HG03558 (cell line): Measurements from ENCODE around the gene ASPM.
A peak's percentile ranks its signal among the peaks of the same experiment; 100 is the strongest.

Experiments
- ATAC-seq: cut with Tn5 transposase; IDR thresholded peaks from one replicate; pipeline ENCODE4 v1.9.1; 2021; ENCODE audit warnings: moderate number of reproducible peaks; ENCODE audit not compliant: unreplicated experiment; ENCODE audit errors: extremely low read depth

Gene ASPM

GRCh38 chr1:197146101-197147095 lies at the start of gene ASPM:
ASPM (minus strand) TSS chr1:197146669; CDS start chr1:197146437, 232 bp downstream.
- ATAC-seq: peak; percentile 98

GRCh38 chr1:197195100-197195499 lies 48.6 kb upstream of the ASPM start:
- ATAC-seq: no peak

GRCh38 chr1:197184190-197184589 lies 37.7 kb upstream of the ASPM start:
- ATAC-seq: no peak

- ATAC-seq: no peak
Measured at GRCh38 chr1:197183195-197183748, 36.8 kb upstream of the ASPM start.

- no peak for ATAC-seq
Measured at GRCh38 chr1:197182716-197183115, 36.2 kb upstream of the ASPM start.

GRCh38 chr1:197181982-197182381 lies 35.5 kb upstream of the ASPM start:
- ATAC-seq: peak; percentile 33

- peak; percentile 36 for ATAC-seq
Measured at GRCh38 chr1:197180252-197180878, 33.9 kb upstream of the ASPM start.

GRCh38 chr1:197178998-197179397 lies 32.5 kb upstream of the ASPM start:
- peak; percentile 66 for ATAC-seq

- no peak for ATAC-seq
Measured at GRCh38 chr1:197174818-197175217, 28.3 kb upstream of the ASPM start.

- ATAC-seq: no peak
Measured at GRCh38 chr1:197173571-197174507, 27.4 kb upstream of the ASPM start.

- ATAC-seq: no peak
Measured at GRCh38 chr1:197171531-197171930, 25.1 kb upstream of the ASPM start.

GRCh38 chr1:197170538-197170937 lies 24.1 kb upstream of the ASPM start:
- no peak for ATAC-seq

GRCh38 chr1:197159461-197159860 lies 13.0 kb upstream of the ASPM start:
- no peak for ATAC-seq

- no peak for ATAC-seq
Measured at GRCh38 chr1:197156692-197157091, 10.2 kb upstream of the ASPM start.

GRCh38 chr1:197152662-197153061 lies 6.2 kb upstream of the ASPM start:
- ATAC-seq: no peak

GRCh38 chr1:197151185-197151584 lies 4.7 kb upstream of the ASPM start:
- no peak for ATAC-seq

- ATAC-seq: no peak
Measured at GRCh38 chr1:197150336-197151005, 4.0 kb upstream of the ASPM start.

GRCh38 chr1:197149340-197149739 lies 2.9 kb upstream of the ASPM start:
- ATAC-seq: no peak

- no peak for ATAC-seq
Measured at GRCh38 chr1:197145446-197146024, 934 bp downstream of the ASPM start.
